Cardiac ventricle fibroblast (primary cell): Measurements from ENCODE around the gene A4GNT. TPM values are rescaled to one million over a fixed set of nuclear protein-coding genes. Genes with fewer than 3 reads are reported as not detected.

Source experiments
- total RNA-seq: library from RNA; depleted of rRNA; stranded (reverse); fragments of >200 nt; gene quantifications from 2 replicates; pipeline ENCODE4 v1.2.3, GENCODE V29; 2015

A4GNT gene
- not detected in 2 replicates for total RNA-seq

DNA sequence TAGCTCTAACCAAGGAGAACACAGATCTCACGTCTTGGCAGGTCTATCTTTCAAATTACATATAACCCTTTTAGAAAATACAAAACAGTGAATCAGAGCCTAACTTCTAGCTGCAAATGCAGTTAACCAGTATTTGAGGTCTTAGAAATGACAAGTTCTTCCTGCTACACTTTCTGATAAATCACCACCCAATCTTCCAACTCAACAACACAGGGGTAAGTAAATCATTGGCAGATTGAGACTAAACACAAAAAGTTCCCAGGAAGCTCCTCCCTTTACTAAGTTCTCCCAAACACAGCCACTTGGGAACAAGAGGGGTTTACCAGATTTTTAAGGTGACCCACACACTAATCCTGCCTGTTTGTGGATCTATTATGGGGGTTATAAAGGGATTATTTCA lies at the start of gene A4GNT:
TSS of gene A4GNT (minus strand) at position 152 of the 400 bp plus-strand sequence. CDS start 1,134 bp downstream, outside the sequence.

DNA sequence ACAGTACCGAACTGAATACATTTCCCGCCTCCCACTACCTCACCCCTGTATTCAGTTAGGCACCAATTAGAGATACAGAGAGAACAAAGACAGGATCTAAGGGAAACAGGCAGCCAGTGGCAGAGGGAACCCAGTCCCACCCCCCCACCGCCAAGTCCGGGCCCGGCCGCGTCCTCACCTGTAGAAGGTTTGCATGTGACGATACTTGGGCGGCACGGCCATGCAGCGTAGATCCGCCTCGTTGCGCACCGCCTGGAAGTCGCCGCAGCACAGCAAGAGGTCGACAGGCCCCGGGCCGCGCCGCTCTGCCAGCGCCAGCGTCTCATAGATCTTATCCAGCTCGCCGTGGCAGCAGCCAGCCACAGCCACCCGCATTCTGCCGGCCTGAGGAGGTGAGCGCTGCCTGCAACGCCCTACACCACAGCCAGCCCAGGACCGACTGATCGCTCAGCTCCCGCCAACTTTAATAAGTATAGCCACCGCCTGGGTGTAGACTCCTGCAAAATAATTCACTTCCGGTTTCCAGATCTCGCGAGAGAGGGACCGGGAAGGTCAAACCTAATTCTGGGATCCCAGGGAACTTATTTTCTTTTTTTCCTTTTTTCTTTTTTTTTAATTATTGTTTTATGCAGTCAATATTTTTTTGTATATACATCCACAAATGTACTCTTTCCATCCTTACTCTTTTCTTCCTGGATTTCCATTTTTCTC lies 42.4 kb upstream of the A4GNT start, which contains the start of gene DBR1:
TSS of gene DBR1 (minus strand) at position 501 of the 711 bp plus-strand sequence. CDS start at position 375, 126 bp downstream.

DNA sequence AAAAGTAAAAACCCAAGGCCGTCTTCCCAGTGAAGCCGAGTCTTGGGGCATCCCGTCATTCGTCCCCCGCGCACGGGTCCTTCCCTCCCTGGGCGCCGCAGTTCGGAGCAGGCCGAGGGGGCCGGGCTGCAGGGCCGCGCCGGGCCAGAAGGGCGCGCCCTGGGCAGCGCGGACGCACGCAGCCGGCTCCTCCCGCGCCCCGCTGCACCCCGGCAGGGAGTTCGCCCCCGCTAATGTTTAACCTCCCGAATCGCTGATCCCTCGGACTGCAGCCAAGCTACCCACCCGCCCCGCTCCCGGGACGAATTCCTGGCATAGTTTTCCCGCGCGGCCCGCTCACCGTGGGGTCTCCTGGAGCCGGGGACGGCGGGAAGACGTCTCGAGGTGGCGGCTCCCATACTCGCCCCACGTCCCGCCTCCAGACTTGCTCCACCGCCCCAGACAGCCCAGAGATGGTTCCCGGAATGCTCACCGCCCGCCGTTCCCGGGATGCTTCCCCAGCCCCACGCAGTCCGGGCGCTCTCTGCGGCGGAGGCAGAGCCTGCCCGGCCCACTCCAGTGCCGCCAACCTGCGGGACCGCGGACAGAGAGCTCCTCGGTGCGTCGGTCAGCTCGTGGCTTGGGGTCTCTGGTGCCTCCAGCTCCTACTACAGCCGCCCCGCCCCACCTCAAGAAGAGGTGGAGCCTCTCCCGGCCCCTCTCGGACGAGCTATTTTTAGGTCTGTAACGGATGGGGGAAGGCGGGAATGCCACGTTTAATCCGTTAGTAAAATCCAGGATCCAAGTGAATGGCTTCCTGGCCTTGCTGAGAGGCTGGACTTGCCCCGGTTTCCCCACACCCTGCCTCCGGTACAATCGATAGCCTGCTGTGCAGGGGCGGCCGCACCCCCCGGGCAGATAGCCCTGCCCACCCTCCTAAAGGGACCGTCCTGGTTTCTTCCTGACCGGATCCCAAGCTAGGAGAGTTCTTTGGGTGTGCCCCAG lies 16.9 kb downstream of the A4GNT start, which contains the start of gene DZIP1L:
TSS of gene DZIP1L (minus strand) at position 621 of the 984 bp plus-strand sequence. CDS start 11,637 bp downstream, outside the sequence.

Other genes starting within 250 kb of the A4GNT start
- gene CLDN18, start 122.2 kb downstream of the A4GNT start, total RNA-seq = not detected in 2 replicates
- gene DZIP1L, start 16.8 kb downstream of the A4GNT start, total RNA-seq = 4.2 and 7.8 TPM in 2 replicates
- gene DBR1, start 42.5 kb upstream of the A4GNT start, total RNA-seq = 8.2 and 10.8 TPM in 2 replicates
- gene ARMC8, start 54.9 kb upstream of the A4GNT start, total RNA-seq = 25.9 and 35.0 TPM in 2 replicates
- 2.5 TPM in 1 of 2 replicates, not detected in the other for gene NME9, start 197.5 kb upstream of the A4GNT start, total RNA-seq
- gene MRAS, start 216.2 kb upstream of the A4GNT start, total RNA-seq = 20.5 and 26.8 TPM in 2 replicates